Heart left ventricle (tissue), 13 donors: ENCODE data around the gene SRD5A3.

ENCODE experiments used
- CTCF ChIP-seq, 12 donors: fragments of 200-600 bp; sonication (generic) in 4 of 12; IDR thresholded peaks; one replicate each; pipeline versions ENCODE4 v1.5.0 to v1.8.0; 2018 to 2022; ENCODE audit warnings: antibody characterized with exemption in 12 of 12, mild to moderate bottlenecking in 5 of 12
- POLR2A ChIP-seq, 2 donors: fragments of 450-650 bp; IDR thresholded peaks; one replicate each; pipeline ENCODE4 v1.6.1; 2017; ENCODE audit warnings: antibody characterized with exemption in 2 of 2, mild to moderate bottlenecking in 2 of 2, moderate library complexity in 2 of 2
- donor health status: ischemic (EF 13 %, LVEDD 7.1; RV severe dilation, severe dysfunction).
- donor health status: DM: no; HTN: yes; CAD: no.
- donor health status: DM: no; HTN: no; CAD: no.
- donor health status: ischemic (EF 25% LVEDD 6.9; RV normal size, moderate dysfunction).
- donor health status: ischemic (EF 25% LVEDD 5.7; RV mildly dilated, moderate dysfunction).
- donor health status: ischemic (EF 35%, LVEDD 5.7; RV mildly dilated, moderate dysfunction).
- donor health status: nonischemic (EF 11% LVEDD 7.7; RV severe dilation, severe dysfunction).
- donor health status: DM: yes; HTN: yes; CAD: no.
- donor health status: PGD.
- donor health status: ischemic (EF 29% LVEDD 5.4; RV normal size, mild dysfunction).
- donor health status: nonischemic (EF 23%, LVEDD 6.1; RV moderate dilation, normal function).

- no peak for TF ChIP-seq CTCF (IDR thresholded peaks at IDR 0.05)
- TF ChIP-seq POLR2A (IDR thresholded peaks at IDR 0.05): no peak
These were observed 19.3 kb downstream of the SRD5A3 start for GRCh38 chr4:55365345-55365728.
